Measurements from ENCODE around the gene RASA3. TPM values are rescaled to one million over a fixed set of nuclear protein-coding genes. Genes with fewer than 3 reads are reported as not detected.

The RASA3 gene
- total RNA-seq, 2 donors from 2014 or later = 10.2 to 13.2 TPM

GRCh38 chr13:114033541-114034315 lies 98.7 kb downstream of the RASA3 start:
- Histone ChIP-seq H3K4me1 (peaks cover 0 to 34% of the 10 kb centered on the region in 2 donors), H3K4me3 (no peak overlapping the region), H3K27ac (peak overlapping the region in 1 of 2 donors; percentile 48), H3K27me3 (no peaks in the 10 kb centered on the region), H3K9me3 (no peaks in the 10 kb centered on the region), H3K36me3 (no peaks in the 10 kb centered on the region)
- DNase-seq (ENCODE audit: low spot score) = no peak
- TF ChIP-seq CTCF (IDR thresholded peaks at IDR 0.05) = no peak

GRCh38 chr13:114032126-114032799 lies 100.2 kb downstream of the RASA3 start:
- DNase-seq (ENCODE audit: low spot score) = no peak
- Histone ChIP-seq H3K9me3 (no peaks in the 10 kb centered on the region), H3K36me3 (no peaks in the 10 kb centered on the region), H3K27me3 (no peaks in the 10 kb centered on the region), H3K4me3 (no peak overlapping the region), H3K4me1 (peaks cover 0 to 40% of the 10 kb centered on the region in 2 donors), H3K27ac (no peak overlapping the region)
- TF ChIP-seq CTCF (IDR thresholded peaks at IDR 0.05) = no peak

- Histone ChIP-seq H3K4me3 (no peak overlapping the region), H3K4me1 (peaks cover 0 to 47% of the 10 kb centered on the region in 2 donors), H3K27ac (no peak overlapping the region), H3K9me3 (no peaks in the 10 kb centered on the region), H3K27me3 (no peaks in the 10 kb centered on the region), H3K36me3 (no peaks in the 10 kb centered on the region)
- no peak for DNase-seq (ENCODE audit: low spot score)
- no peak for TF ChIP-seq CTCF (IDR thresholded peaks at IDR 0.05)
Measured at GRCh38 chr13:114031631-114032030, 100.8 kb downstream of the RASA3 start.

GRCh38 chr13:114030666-114031610 lies 101.5 kb downstream of the RASA3 start:
- no peak for TF ChIP-seq CTCF (IDR thresholded peaks at IDR 0.05)
- Histone ChIP-seq H3K36me3 (no peaks in the 10 kb centered on the region), H3K4me3 (no peak overlapping the region), H3K9me3 (no peaks in the 10 kb centered on the region), H3K27me3 (no peaks in the 10 kb centered on the region), H3K27ac (no peak overlapping the region), H3K4me1 (peaks cover 0 to 49% of the 10 kb centered on the region in 2 donors)
- DNase-seq (ENCODE audit: low spot score) = no peak

- Histone ChIP-seq H3K9me3 (no peaks in the 10 kb centered on the region), H3K27ac (no peak overlapping the region), H3K36me3 (no peaks in the 10 kb centered on the region), H3K4me3 (no peak overlapping the region), H3K27me3 (no peaks in the 10 kb centered on the region), H3K4me1 (peaks cover 0 to 41% of the 10 kb centered on the region in 2 donors)
- no peak for DNase-seq (ENCODE audit: low spot score)
- no peak for TF ChIP-seq CTCF (IDR thresholded peaks at IDR 0.05)
Measured at GRCh38 chr13:114029866-114030625, 102.4 kb downstream of the RASA3 start.

Data from right atrium auricular region (tissue), 2 donors.